SKM-1 (cell line): ENCODE results near the gene HDAC8.
A peak's percentile ranks its signal among the peaks of the same experiment; 100 is the strongest.
"Not testable (repeated sequence)": the region's sequence is repeated elsewhere in the genome, so short reads cannot be mapped to it uniquely, and the experiment has no call there.

ENCODE experiments used
- DNase-seq: peaks from one replicate; lab custom pipeline; 2025; ENCODE audit not compliant: unreplicated experiment; lab: John Stamatoyannopoulos, UW

The HDAC8 gene

GRCh38 chrX:72536542-72536941 lies 36.1 kb downstream of the HDAC8 start:
- no peak for DNase-seq

- DNase-seq, result no peak
Measured at GRCh38 chrX:72532366-72532765, 40.3 kb downstream of the HDAC8 start.

GRCh38 chrX:72526534-72527508 lies 45.8 kb downstream of the HDAC8 start:
- peak; percentile 71 for DNase-seq

GRCh38 chrX:72498782-72499181 lies 73.9 kb downstream of the HDAC8 start:
- no peak for DNase-seq

- no peak for DNase-seq
Measured at GRCh38 chrX:72495046-72495445, 77.6 kb downstream of the HDAC8 start.

GRCh38 chrX:72492499-72492898 lies 80.1 kb downstream of the HDAC8 start:
- no peak for DNase-seq

- DNase-seq, result not testable (repeated sequence)
Measured at GRCh38 chrX:72490221-72490620, 82.4 kb downstream of the HDAC8 start.

GRCh38 chrX:72487661-72488060 lies 85.0 kb downstream of the HDAC8 start:
- no peak for DNase-seq

GRCh38 chrX:72479324-72480274 lies 93.0 kb downstream of the HDAC8 start:
- DNase-seq, result no peak

GRCh38 chrX:72478853-72479252 lies 93.8 kb downstream of the HDAC8 start:
- no peak for DNase-seq

- no peak for DNase-seq
Measured at GRCh38 chrX:72478351-72478750, 94.3 kb downstream of the HDAC8 start.

GRCh38 chrX:72477781-72478181 lies 94.9 kb downstream of the HDAC8 start:
- no peak for DNase-seq

GRCh38 chrX:72477376-72477775 lies 95.3 kb downstream of the HDAC8 start:
- DNase-seq, result no peak

- DNase-seq, result no peak
Measured at GRCh38 chrX:72475952-72476668, 96.5 kb downstream of the HDAC8 start.

- DNase-seq, result no peak
Measured at GRCh38 chrX:72475338-72475737, 97.3 kb downstream of the HDAC8 start.

- no peak for DNase-seq
Measured at GRCh38 chrX:72470532-72471223, 102.0 kb downstream of the HDAC8 start.

- no peak for DNase-seq
Measured at GRCh38 chrX:72470117-72470516, 102.5 kb downstream of the HDAC8 start.

GRCh38 chrX:72468607-72469006 lies 104.0 kb downstream of the HDAC8 start:
- DNase-seq, result no peak

GRCh38 chrX:72467135-72467534 lies 105.5 kb downstream of the HDAC8 start:
- no peak for DNase-seq

GRCh38 chrX:72466493-72466892 lies 106.2 kb downstream of the HDAC8 start:
- DNase-seq, result no peak
